ENCODE results near the gene LRMDA.
"Not testable (repeated sequence)": the region's sequence is repeated elsewhere in the genome, so short reads cannot be mapped to it uniquely, and the experiment has no call there.

Gene LRMDA

DNA sequence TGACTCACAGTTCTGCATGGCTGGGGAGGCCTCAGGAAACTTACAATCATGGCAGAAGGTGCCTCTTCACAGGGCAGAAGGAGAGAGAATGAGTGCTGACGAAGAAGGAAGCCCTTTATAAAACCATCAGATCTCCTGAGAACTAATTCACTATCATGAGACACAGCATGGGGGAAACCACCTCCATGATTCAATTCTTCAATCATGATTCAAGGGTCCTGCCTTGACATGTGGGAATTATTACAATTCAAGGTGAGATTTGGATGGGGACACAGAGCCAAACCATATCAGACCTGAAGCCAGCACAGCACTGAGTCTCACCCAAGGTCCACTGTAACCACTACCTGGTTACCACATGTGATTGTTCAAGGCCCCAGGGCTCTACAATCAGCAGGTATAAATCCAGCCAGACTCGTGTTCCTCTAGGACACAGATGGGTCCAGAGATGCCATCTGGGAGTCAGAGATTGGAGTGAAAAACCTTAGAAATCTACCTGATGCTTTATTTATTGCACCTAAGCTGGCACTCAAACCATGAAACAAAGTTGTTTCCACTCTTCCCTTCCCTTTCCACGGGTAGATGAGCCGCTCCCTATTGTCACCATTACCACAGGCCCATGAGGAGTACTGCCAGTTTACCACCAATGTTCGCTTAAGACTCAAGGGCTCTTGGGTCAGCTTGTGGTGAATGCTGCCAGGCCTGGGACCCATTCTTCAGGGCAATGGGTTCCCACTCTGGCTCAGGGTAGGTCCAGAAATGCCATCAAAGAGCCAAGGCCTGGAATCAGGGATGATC lies 1061.5 kb downstream of the LRMDA start:
- no peak for DNase-seq

DNA sequence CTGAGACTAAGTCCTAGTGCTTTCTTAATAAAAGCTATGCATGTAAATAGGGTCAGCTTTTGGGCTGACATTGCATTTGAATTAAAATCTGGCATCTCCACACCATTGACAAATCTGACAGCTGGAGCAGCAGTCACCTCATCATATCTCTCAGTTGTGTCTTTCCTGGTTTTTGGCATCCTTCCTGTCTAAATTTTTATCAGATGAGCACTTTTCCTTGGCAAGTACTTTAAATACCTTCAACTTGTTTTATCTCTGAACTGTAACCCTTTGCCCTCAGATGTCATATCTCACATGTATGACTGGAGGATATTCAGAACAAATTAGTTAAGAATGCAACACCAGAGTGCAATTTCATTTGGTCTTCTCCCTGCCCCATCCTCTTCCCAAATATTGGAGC lies 1066.2 kb downstream of the LRMDA start:
- DNase-seq, result no peak

DNA sequence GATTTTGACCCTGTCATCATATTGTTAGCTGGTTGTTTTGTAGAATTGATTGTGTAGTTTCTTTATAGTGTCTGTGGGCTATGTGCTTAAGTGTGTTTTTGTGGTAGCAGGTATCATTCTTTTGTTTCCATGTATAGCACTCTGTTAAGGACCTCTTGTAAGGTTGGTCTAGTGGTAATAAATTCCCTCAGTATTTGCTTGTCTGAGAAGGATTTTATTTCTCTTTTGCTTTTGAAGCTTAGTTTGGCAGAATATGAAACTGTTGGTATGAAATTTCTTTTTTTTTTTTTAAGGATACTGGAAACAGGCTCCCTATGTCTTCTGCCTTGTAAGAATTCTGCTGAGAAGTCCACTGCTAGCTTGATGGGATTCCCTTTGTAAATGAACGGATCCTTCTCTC lies 1073.4 kb downstream of the LRMDA start:
- DNase-seq, result no peak

- DNase-seq, result no peak
These were observed 1078.0 kb downstream of the LRMDA start for GRCh38 chr10:76509446-76509845.

GRCh38 chr10:76514321-76514720 lies 1082.9 kb downstream of the LRMDA start:
- DNase-seq, result no peak

DNA sequence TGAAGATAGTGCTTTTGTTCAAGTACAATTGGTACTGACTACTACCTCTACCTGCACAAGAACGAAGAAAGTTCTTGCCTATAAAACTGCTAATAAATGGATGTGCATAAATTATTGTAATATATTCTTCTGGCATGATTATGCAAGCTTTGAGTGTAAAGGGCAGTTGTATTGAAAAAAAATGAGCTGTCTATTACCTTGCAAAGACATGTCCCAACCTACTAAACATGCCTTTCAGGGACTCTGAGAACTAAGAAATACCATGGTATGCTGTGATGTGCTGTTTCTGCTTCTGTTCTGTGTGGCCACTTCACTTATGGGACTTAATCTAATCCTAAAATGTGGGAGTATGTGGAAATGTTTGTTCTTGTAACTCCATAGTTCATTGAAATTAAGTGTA lies 1083.4 kb downstream of the LRMDA start:
- DNase-seq, result no peak

DNA sequence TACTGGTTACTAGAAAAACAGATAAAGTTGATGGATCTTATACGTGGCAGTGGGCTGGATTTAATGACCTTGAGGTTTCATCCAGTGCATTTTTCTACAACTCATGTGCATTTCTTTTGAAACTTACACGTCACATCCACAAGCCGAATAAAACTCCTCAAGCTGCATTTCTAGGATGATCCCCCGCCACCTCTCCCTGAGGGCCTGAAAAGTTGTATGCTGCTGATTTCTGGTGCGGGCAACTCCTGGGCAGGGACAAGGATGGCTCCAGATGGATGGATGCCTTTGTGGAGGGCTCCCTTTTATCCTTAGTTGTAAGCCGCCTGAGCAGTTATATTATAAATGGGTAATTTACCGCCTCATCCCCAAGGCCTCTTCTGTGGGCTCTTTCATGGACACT lies 1091.1 kb downstream of the LRMDA start:
- no peak for DNase-seq

DNA sequence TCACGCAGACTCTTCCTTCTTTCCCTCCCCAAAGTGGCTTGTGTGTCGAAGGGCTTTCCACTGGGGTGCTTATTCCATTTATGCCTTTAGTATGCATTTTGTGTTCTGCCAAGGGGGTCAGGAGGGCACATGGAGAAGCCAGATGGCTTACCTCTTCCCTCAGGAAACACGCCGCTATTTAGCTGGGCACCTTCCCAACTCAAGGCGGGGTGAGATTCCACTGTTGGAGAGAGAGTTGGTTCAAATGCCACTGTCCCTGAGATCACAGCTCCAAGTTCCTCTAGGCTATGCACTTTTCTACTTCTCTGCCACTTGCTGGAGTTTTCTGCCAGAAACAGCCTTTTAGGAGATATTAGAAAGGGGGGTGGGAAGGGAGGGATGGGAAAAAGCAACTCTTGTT lies 1091.8 kb downstream of the LRMDA start:
- no peak for DNase-seq

- DNase-seq, result no peak
These were observed 1092.4 kb downstream of the LRMDA start for GRCh38 chr10:76523791-76524351.

DNA sequence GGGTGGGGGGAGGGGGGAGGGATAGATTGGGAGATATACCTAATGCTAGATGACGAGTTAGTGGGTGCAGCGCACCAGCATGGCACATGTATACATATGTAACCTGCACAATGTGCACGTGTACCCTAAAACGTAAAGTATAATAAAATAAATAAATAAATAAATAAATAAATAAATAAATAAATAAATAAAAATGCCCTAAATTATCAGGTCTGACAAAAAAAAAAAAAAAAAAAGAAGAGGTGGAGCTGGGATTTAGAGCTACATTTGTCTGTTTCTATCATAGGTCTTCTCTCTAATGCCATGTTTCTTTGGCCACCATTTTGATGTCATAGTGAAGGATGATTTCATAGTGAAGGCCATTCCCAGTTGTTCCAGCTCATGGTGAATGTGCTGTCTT lies 1095.4 kb downstream of the LRMDA start:
- not testable (repeated sequence) for DNase-seq

GRCh38 chr10:76540331-76540730 lies 1108.9 kb downstream of the LRMDA start:
- no peak for DNase-seq

DNA sequence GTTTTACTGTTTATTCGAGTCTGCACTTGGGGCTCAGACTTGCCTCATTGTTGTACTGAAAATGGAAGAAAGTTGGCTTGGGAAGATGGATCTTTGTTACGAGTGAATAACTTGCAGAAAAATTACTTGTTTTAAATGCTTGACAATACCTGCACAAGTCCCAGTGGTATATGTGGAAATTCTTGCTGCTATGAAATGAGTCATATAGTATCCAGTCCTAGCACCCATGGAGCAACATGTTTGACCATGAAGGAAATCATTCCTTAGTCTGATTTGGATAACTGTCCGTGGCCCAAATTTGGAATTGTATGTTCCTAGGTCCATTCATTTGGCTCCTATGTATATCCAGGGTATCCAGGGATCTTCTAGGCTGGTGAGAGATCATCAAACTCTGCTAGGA lies 1109.4 kb downstream of the LRMDA start:
- no peak for DNase-seq

DNA sequence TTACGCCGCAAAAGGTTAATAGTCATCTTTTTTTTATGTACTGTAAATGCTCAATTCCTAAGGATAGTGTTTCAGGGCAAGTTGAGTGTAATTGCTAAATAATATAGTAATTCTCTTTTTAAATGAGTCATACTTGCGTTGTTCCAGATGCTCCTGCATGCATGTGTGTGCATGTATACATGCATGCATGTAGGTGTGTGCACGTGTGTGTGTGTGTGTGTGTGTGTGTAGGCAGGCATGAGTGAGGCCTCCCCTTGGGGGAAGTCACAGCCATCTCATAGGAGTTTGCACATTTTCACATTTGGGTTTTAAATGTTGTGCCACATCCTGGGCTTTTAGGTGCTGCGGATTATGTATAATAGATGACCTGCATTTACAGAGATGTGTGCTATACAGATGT lies 1110.4 kb downstream of the LRMDA start:
- DNase-seq, result no peak

- DNase-seq, result no peak
These were observed 1111.0 kb downstream of the LRMDA start for GRCh38 chr10:76542307-76542930.

DNA sequence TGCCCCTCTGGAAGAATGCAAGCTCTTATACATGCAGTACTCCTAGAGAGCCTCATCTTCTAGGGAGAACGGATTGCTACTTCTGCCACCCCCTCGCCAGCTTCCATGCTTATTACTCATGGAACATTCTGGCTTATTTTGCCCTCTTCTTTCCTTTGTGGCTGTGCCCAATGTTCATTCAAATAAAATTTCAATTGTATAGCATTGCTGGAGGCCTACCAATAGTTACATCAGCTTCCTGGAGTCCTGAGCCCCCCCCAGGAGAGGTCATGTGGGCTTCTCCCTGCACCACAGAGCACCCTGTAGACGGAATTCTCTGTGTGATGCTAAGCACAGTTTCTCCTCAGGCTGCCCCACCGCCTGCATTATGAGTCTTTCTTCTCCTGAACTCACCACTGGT lies 1112.2 kb downstream of the LRMDA start:
- no peak for DNase-seq

- no peak for DNase-seq
These were observed 1113.4 kb downstream of the LRMDA start for GRCh38 chr10:76544789-76545188.

GRCh38 chr10:76546411-76546810 lies 1115.0 kb downstream of the LRMDA start:
- no peak for DNase-seq

DNA sequence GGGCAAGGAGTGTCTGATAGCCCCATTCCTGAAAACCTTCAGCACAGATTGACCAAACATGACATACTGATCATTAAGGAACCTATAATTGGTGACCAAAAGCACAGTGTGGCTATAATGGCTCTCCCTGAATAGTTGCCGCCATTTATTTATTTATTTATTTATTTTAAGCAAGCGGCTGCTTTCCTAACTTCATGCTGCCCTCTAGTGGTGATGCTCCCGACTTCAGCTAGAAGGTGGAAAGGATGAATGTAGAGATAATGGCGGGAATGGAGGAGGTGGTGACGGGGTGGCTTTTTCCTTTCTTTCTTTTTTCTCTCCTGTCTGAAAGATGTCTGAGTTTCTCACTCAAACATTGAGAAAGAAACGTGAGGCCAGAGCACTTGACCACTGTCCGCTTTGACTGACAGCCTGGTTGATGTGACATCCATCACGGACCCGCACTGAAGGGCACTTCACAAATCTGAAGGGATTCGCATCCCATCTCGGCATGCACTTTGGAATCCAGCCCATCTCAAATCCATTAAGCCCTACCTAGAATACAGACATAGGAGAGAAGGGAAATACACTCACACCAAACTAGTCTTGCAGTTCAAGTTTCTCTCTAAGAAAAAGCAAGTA lies 1116.0 kb downstream of the LRMDA start:
- peak; percentile 73 for DNase-seq

GRCh38 chr10:76548716-76549115 lies 1117.3 kb downstream of the LRMDA start:
- no peak for DNase-seq

DNA sequence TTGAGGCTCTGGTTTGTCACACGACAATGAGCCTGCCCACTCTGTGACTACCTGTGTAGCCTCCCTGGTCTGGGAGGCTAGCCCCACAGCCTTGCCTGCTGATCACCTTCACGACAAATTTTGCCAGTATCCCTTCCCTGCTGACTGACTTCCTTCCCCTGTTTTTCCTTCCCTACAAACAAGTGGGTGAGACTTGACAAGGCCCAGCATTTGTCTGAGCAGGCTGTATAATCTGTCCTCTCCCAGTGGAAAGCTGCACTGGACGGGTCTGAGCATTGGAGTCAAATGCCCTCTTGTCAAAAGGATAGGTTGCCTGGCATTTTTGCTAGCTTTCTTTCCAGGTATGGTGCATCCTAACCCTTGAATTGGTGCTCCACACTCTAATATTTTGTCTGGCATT lies 1117.7 kb downstream of the LRMDA start:
- DNase-seq, result no peak

DNA sequence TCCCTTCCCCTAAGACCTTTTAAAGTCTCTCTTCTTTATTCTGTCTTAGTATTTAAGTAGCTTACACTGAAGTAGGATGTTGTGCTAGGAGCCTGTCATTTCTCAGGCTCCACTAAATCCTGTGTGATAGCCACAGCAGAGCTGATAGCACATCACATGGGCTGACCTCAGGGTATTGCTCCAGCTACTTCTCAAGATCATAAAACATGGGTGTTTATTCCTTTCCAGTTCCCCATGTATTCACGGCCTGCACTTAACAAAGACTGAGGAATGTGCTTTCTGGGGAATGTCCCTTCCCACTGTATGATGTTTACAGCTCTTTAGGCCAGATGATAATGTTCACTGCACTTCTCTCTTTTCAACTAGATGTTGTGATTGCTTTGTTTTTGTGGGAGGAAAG lies 1119.4 kb downstream of the LRMDA start:
- no peak for DNase-seq

DNA sequence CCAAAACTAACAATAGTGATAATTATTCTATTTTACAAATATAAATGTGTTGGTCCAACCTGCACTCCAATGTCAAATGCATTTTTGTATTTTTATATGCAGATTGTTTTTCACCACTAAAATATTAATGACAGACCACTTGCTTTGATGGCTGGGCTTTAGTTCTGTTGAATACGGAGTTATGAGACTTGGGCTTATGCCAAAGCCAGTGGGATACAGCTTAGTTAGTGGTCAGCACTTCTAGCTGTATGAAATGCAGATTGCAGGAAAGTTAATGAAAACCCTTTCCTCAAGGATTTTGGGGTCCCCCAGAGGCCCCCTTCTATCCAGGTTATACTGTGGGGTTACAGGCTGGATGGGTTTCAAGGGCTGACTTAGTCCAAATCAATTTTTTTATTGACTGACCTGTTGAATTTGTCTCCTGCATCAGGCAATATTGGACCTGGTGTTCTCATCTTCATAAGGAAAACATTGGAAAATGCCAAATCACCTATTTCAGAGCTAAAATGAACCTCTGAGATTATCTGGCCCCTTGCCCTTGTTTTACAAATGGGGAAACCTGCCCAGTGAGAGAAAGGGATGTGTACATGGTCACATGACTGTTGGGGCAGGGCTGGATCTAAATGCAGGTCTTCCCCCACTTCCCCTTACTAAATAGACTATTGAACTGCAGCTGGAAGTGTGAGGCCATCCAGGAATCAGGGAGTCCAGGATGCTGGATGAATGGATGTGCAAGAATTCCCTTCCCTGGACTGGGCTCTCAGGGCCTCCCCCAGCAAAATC lies 1120.9 kb downstream of the LRMDA start:
- DNase-seq, result no peak
